GM12874 (cell line): ENCODE data around the gene ARHGAP19.

Experiments used
- TF ChIP-seq, protein P1 (sequence below): IDR thresholded peaks from 2 replicates; pipeline ENCODE4 v1.5.1; 2011; ENCODE audit warnings: low read depth, mild to moderate bottlenecking, control low read depth, low read length, moderate library complexity; ENCODE audit not compliant: insufficient read depth

Gene ARHGAP19

DNA sequence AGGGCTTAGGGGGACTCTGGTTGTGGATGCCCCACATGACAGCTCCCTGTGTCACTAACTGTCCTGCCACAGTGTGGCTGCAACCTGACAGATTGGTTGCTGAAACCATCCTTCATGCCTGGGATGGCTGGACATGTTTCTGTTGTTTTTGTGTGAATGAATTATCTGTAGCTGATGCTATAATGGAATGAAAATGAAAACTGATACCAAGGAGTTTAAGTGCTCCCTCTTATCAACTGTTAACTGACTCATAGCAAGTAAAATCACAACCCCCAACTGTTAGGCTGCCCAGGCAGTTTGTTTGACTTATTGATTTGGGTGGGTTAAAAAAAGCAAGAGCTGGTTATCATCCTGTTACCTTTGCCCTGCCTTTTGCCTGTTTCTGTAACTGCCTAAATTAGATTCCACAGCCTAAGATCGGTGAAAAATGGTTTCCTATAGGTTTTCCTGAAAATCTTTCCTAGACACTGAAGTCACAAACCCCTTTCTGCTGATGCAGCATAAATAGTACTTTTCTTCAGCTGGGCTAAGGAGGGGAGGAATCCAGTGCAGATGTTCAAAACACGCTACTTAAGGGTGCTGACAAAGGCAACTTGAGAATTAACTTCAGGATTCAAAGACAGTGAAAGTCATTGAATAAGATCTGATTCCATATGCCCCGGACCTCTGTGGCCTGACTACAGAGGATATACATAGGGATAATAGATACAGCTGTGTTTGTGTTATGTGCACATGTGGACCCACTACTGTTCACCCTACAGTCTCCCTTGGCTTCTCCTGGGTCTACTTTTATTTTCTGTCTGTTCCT, 36.4 kb upstream of the ARHGAP19 start:
- TF ChIP-seq, protein P1, sequence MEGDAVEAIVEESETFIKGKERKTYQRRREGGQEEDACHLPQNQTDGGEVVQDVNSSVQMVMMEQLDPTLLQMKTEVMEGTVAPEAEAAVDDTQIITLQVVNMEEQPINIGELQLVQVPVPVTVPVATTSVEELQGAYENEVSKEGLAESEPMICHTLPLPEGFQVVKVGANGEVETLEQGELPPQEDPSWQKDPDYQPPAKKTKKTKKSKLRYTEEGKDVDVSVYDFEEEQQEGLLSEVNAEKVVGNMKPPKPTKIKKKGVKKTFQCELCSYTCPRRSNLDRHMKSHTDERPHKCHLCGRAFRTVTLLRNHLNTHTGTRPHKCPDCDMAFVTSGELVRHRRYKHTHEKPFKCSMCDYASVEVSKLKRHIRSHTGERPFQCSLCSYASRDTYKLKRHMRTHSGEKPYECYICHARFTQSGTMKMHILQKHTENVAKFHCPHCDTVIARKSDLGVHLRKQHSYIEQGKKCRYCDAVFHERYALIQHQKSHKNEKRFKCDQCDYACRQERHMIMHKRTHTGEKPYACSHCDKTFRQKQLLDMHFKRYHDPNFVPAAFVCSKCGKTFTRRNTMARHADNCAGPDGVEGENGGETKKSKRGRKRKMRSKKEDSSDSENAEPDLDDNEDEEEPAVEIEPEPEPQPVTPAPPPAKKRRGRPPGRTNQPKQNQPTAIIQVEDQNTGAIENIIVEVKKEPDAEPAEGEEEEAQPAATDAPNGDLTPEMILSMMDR, result no peak

- TF ChIP-seq, protein P1, result no peak
Observed at GRCh38 chr10:97327348-97328294, 35.2 kb upstream of the ARHGAP19 start.

- TF ChIP-seq, protein P1, result no peak
Observed at GRCh38 chr10:97325754-97326153, 33.3 kb upstream of the ARHGAP19 start.

DNA sequence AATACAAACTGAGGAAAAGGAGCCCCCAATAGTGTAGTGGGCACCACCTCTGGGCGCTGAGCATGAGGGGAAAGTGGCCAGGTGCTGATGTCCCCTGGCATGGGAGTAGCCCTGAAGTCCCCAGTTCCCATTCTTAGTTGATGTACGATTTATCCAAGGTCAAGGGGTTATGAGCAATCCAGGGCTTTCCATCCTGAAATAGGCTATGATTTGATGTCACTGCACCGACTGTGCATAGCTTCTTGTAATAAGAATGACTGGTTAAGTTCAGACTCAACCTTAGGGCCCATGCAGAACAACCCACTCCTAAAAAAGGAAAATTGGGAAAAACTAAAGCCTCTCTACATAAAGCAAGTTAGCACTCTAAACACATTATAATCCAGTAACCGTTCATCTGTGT, 31.1 kb upstream of the ARHGAP19 start:
- TF ChIP-seq, protein P1, result no peak

- TF ChIP-seq, protein P1, result no peak
Observed at GRCh38 chr10:97321804-97322190, 29.4 kb upstream of the ARHGAP19 start.

- TF ChIP-seq, protein P1, result no peak
Observed at GRCh38 chr10:97321032-97321803, 28.8 kb upstream of the ARHGAP19 start.
